Esophagus (tissue), 2 donors: ENCODE data around the gene FOXN3. TPM values are rescaled to one million over a fixed set of nuclear protein-coding genes. Genes with fewer than 3 reads are reported as not detected.

ENCODE experiments used
- H3K27ac ChIP-seq, 2 donors: one replicate each; pipeline ENCODE4 v1.5.1; 2013; ENCODE audit warnings: low read depth in 2 of 2, mild to moderate bottlenecking in 2 of 2, inconsistent platforms in 1 of 2, low read length in 1 of 2, moderate library complexity in 1 of 2
- H3K27me3 ChIP-seq, 2 donors: one replicate each; pipeline ENCODE4 v1.6.1; 2013; ENCODE audit warnings: low read length in 2 of 2, control low read depth in 1 of 2, mild to moderate bottlenecking in 1 of 2; ENCODE audit not compliant: insufficient read depth in 2 of 2, control insufficient read depth in 1 of 2
- H3K36me3 ChIP-seq, 2 donors: one replicate each; pipeline ENCODE4 v1.6.1; 2013; ENCODE audit warnings: low read length in 1 of 2; ENCODE audit not compliant: control insufficient read depth in 2 of 2, insufficient read depth in 2 of 2
- H3K4me1 ChIP-seq, 2 donors: one replicate each; pipeline ENCODE4 v1.6.1; 2013; ENCODE audit warnings: low read length in 1 of 2; ENCODE audit not compliant: control insufficient read depth in 2 of 2, insufficient read depth in 2 of 2
- H3K4me3 ChIP-seq, 2 donors: one replicate each; pipeline ENCODE4 v1.5.1; 2013; ENCODE audit warnings: low read length in 2 of 2, mild to moderate bottlenecking in 2 of 2, low read depth in 1 of 2, moderate library complexity in 1 of 2
- H3K9me3 ChIP-seq, 2 donors: one replicate each; pipeline ENCODE4 v1.6.1; 2013; ENCODE audit warnings: mild to moderate bottlenecking in 2 of 2, low read depth in 1 of 2, low read length in 1 of 2, moderate library complexity in 1 of 2; ENCODE audit not compliant: control insufficient read depth in 2 of 2, insufficient read depth in 1 of 2
- WGBS, 2 donors: extraction: QIAGEN DNeasy Blood & Tissue Kit; methylation state at CpG; one replicate each; pipeline ENCODE4 v1.1.7; 2013; 5-methylcytosine and 5-hydroxymethylcytosine counted together
- polyA plus RNA-seq, 2 donors: library from polyadenylated mRNA; stranded (reverse); fragments of 200-250 nt; gene quantifications; one replicate each; pipeline ENCODE4 v1.2.3, GENCODE V29; 2013
- donor health status: healthy with polysubstance abuse.
- donor health status: Bipolar disorder and iron deficiency.

Gene FOXN3, protein sequence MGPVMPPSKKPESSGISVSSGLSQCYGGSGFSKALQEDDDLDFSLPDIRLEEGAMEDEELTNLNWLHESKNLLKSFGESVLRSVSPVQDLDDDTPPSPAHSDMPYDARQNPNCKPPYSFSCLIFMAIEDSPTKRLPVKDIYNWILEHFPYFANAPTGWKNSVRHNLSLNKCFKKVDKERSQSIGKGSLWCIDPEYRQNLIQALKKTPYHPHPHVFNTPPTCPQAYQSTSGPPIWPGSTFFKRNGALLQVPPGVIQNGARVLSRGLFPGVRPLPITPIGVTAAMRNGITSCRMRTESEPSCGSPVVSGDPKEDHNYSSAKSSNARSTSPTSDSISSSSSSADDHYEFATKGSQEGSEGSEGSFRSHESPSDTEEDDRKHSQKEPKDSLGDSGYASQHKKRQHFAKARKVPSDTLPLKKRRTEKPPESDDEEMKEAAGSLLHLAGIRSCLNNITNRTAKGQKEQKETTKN
- 10 to 100 TPM; 10.3 to 14.1 TPM for polyA plus RNA-seq

DNA sequence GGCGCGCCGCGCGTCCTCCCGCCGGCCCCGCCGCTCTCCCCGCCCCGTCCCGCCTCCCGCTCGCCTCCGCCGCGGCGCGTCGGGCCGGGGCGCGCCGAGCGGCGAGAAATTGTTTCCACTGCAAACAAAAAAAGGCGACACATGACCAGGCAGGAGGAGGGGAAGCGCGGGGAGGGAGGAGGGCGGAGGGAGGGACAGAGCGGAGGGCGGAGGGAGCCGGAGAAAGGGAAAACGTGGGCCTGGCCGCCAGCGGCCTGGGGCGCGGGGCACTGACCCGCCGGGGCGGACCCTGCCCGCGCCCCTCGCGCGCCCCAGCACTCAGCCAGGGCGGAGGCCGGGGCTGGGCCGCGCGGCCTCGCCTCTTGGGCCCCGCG is at the start of gene FOXN3:
TSS of gene FOXN3 (minus strand) at position 143 of the 374 bp plus-strand sequence. CDS start 4,757 bp downstream, outside the sequence.
- Histone ChIP-seq H3K27ac (peak within 1 kb of the TSS; percentile 95 to 98), H3K27me3 (no peaks in the 10 kb centered on the region), H3K4me3 (peak within 1 kb of the TSS; percentile 90 to 91), H3K36me3 (peaks cover 0 to 6% of the 10 kb centered on the region in 2 donors), H3K4me1 (peaks cover 0 to 6% of the 10 kb centered on the region in 2 donors), H3K9me3 (no peaks in the 10 kb centered on the region)
- WGBS, 2 donors, result 1 to 2% methylated on average over 39 to 54 of the region's 54 CpGs

DNA sequence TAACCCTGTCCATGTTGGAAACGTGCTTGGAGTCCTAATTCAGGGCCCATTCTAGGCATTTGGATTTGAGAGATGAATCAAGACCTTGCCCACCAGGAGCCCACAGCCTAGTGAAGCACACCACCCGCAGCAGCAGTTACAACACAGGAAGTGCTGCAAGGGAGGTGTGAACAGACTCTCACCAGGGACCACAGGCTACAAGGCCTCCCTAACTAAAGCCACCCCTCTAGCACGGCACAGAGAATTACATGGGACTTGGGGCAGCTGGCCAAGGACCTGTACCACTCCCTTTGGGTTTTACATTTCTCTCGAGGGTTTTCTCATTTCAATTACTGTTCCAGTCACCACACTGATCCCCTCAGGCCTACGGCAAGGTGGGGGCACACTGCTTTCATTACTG is 49.5 kb upstream of the FOXN3 start:
- H3K27me3 ChIP-seq, result no peaks in the 10 kb centered on the region
- no peaks in the 10 kb centered on the region for H3K36me3 ChIP-seq
- peaks cover 4 to 8% of the 10 kb centered on the region in 2 donors for H3K4me1 ChIP-seq
- 67% methylated on average over 5 of the region's 5 CpGs for WGBS, 2 donors
- peak overlapping the region in 1 of 2 donors; percentile 35 for H3K27ac ChIP-seq
- no peak overlapping the region for H3K4me3 ChIP-seq
- H3K9me3 ChIP-seq, result no peaks in the 10 kb centered on the region

DNA sequence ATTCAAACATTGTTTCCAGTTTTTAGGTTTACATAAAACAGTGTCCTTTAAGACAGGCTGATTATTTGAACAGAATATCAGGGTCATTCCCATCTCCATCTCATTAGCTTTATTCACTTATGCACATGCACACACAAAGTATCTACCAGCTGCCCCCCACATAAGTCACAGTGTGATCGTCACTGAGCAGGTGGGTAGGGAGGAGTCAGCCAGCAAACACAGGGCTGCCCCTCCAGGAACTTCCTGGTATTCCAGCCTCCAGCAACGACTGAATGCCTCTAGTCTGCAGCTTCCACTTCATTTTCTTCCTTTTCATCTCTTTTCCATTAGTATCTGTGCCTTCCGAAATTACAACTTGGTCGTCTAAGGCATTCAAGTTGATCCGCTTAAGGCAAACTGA is 48.8 kb upstream of the FOXN3 start:
- 63 to 79% methylated on average over 5 of the region's 5 CpGs for WGBS, 2 donors
- no peaks in the 10 kb centered on the region for H3K27me3 ChIP-seq
- no peaks in the 10 kb centered on the region for H3K9me3 ChIP-seq
- H3K27ac ChIP-seq, result no peak overlapping the region
- no peaks in the 10 kb centered on the region for H3K36me3 ChIP-seq
- peaks cover 3 to 8% of the 10 kb centered on the region in 2 donors for H3K4me1 ChIP-seq
- no peak overlapping the region for H3K4me3 ChIP-seq

DNA sequence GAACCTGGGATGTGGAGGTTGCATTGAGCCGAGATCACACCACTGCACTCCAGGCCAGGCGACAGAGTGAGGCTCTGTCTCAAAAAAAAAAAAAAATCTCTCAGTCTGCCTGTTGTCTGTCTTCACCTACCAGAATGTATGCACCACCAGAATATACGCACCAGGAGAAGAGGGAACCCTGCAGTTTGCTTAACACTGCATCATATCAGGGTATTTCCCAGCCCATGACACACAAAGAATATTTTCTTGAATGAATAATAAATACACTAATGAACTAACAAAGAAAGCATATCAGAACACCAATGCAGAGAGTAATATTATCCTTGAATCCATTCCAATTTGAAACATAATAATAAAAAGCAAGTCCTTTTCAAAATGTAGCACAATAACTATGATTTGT is 44.2 kb upstream of the FOXN3 start:
- Histone ChIP-seq H3K9me3 (no peaks in the 10 kb centered on the region), H3K4me3 (no peak overlapping the region), H3K27ac (no peak overlapping the region), H3K36me3 (no peaks in the 10 kb centered on the region), H3K27me3 (no peaks in the 10 kb centered on the region), H3K4me1 (no peaks in the 10 kb centered on the region)
- 98 to 99% methylated on average over 3 of the region's 3 CpGs for WGBS, 2 donors

DNA sequence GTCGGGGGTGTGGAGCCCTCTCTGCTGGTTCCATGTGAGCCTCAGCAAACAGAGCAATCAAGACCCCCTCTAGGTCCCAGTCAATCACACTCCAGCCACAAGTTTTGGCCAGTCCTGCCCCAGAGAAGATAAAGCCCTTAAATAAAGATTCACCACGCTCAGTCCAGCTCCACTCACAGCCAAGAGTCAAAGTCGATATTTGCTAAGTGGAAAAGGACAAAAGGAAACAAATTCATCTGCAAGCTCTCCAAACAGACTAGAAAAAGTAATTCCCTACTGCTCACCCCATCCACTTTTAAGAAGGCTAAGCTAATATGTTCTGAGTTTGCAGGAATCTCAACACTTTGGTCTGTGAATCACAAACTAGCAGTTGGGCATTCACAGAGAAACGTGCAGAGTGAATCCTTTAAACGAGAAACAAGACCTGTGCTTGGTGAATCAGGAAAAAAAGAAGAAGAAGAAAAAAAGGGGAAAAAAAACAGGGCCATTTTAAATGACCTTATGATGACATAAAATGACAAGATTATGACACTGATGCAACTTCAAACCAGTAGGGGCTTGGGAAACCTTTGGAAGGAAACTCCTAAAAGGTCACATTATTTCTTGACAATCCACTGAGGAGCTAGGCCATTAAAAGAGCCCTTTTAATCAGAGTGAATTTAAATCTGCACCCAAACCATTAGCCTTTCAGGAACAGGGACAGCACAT is 41.8 kb upstream of the FOXN3 start:
- Histone ChIP-seq H3K36me3 (no peaks in the 10 kb centered on the region), H3K27ac (no peak overlapping the region), H3K9me3 (no peaks in the 10 kb centered on the region), H3K27me3 (no peaks in the 10 kb centered on the region), H3K4me3 (no peak overlapping the region), H3K4me1 (peaks cover 0 to 3% of the 10 kb centered on the region in 2 donors)
- WGBS, 2 donors, result 76 to 77% methylated on average over 5 of the region's 5 CpGs

DNA sequence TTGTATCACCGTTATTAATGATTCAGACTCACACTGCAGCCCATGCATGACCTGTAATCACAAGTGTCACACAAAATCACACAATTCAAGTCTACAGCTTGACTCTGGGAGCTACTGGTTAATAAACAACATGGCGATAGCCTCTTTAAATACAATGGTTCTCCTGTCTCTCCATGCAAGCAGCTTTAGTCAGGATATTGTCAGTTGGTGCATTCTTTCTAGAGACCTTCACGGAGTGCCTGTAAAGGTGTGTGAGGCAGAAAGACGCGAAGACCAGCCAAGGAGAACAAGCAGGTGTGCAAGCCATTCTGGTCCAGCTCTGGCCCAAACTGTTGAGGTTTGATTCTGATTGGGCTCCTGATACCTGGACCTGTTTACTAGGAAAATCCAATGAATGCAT is 40.0 kb upstream of the FOXN3 start:
- H3K4me1 ChIP-seq, result peaks cover 0 to 3% of the 10 kb centered on the region in 2 donors
- H3K9me3 ChIP-seq, result no peaks in the 10 kb centered on the region
- H3K27me3 ChIP-seq, result no peaks in the 10 kb centered on the region
- 95 to 97% methylated on average over 5 of the region's 5 CpGs for WGBS, 2 donors
- peaks cover 0 to 2% of the 10 kb centered on the region in 2 donors for H3K36me3 ChIP-seq
- H3K4me3 ChIP-seq, result no peak overlapping the region
- no peak overlapping the region for H3K27ac ChIP-seq

DNA sequence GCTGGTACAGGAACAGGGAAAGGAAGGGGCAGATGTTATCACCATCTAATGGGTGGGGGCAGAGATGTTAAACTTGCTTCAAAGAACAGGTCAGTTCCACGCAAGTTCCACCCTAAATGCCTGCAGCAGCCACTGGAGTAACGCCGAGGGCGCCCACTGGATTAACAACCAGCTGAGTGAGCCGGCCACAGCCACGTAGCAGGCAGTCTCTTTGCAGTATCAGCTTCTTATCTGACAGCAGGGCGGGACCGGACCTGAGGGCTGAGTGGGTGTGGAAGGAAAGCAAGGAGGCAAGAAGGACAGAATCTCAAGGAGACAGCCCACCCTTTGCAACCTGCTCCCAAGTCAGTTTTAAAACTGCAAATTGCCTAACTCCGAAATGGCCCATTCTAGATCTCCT is 38.4 kb upstream of the FOXN3 start:
- peaks cover 0 to 2% of the 10 kb centered on the region in 2 donors for H3K36me3 ChIP-seq
- WGBS, 2 donors, result 64 to 78% methylated on average over 9 of the region's 9 CpGs
- no peaks in the 10 kb centered on the region for H3K9me3 ChIP-seq
- H3K27me3 ChIP-seq, result no peaks in the 10 kb centered on the region
- H3K27ac ChIP-seq, result no peak overlapping the region
- peaks cover 0 to 3% of the 10 kb centered on the region in 2 donors for H3K4me1 ChIP-seq
- H3K4me3 ChIP-seq, result no peak overlapping the region

DNA sequence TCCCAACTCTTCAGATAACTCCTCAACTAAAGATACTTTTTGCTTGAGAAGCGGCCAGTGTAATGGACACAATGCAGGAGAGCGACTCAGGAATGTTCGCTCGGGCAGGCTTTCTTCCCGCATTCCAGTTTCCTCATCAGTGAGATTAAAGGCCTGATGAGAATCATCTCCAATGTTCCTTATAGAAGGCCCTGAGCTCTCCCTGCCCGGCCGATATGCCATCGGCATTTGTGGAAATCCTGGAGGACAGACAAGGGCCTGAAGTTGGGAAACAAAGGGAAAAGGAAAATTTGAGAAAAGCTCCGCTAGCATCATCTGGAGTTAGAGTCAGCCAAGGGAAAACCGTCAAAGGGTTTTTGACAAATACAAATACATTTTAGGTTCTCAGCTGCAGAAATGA is 38.0 kb upstream of the FOXN3 start:
- H3K4me1 ChIP-seq, result peaks cover 0 to 3% of the 10 kb centered on the region in 2 donors
- 89% methylated on average over 10 of the region's 10 CpGs for WGBS, 2 donors
- H3K27ac ChIP-seq, result no peak overlapping the region

DNA sequence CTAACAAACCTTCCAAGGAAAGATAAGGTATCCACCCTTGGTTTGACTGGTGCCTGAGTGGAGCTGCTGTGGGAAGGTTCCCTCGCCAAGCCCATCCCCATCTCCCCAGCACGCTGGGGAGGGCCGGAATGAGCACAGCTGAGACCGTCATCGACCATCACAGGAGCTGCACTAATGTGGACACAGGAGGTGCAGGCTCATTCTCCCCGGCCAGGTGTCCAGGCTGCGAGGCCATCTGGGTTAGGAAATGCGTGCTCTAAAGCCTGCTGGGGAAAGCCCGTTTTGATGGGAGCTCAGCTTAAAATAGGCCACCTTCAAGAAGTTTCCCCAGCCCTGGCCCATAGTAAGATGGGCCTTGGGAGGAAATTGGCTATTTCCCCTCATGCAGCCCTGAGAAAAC is 35.2 kb upstream of the FOXN3 start:
- no peak overlapping the region for H3K4me3 ChIP-seq
- no peaks in the 10 kb centered on the region for H3K27me3 ChIP-seq
- WGBS, 2 donors, result 93 to 96% methylated on average over 9 of the region's 9 CpGs
- peaks cover 0 to 3% of the 10 kb centered on the region in 2 donors for H3K4me1 ChIP-seq
- H3K9me3 ChIP-seq, result no peaks in the 10 kb centered on the region
- peaks cover 0 to 2% of the 10 kb centered on the region in 2 donors for H3K36me3 ChIP-seq
- no peak overlapping the region for H3K27ac ChIP-seq

More for the DNA sequence above, 38.0 kb upstream of the FOXN3 start:
- H3K4me3 ChIP-seq, result no peak overlapping the region
- H3K36me3 ChIP-seq, result peaks cover 0 to 2% of the 10 kb centered on the region in 2 donors
- H3K9me3 ChIP-seq, result no peaks in the 10 kb centered on the region
- H3K27me3 ChIP-seq, result no peaks in the 10 kb centered on the region
